ENCODE measurements around the gene ARHGEF7.
"Not testable (repeated sequence)": the region's sequence is repeated elsewhere in the genome, so short reads cannot be mapped to it uniquely, and the experiment has no call there.

The ARHGEF7 gene

GRCh38 chr13:111251646-111252445 lies 136.7 kb downstream of the ARHGEF7 start:
- no peak for DNase-seq (ENCODE audit: low read depth in 3 of 3, low spot score in 1 of 3)

GRCh38 chr13:111252446-111253364 lies 137.6 kb downstream of the ARHGEF7 start:
- DNase-seq (ENCODE audit: low read depth in 3 of 3, low spot score in 1 of 3): no peak

GRCh38 chr13:111253365-111253872 lies 138.3 kb downstream of the ARHGEF7 start:
- DNase-seq (ENCODE audit: low read depth in 3 of 3, low spot score in 1 of 3): no peak

GRCh38 chr13:111255228-111255790 lies 140.2 kb downstream of the ARHGEF7 start:
- DNase-seq (ENCODE audit: low read depth in 3 of 3, low spot score in 1 of 3): no peak

- DNase-seq (ENCODE audit: low read depth in 3 of 3, low spot score in 1 of 3): no peak
Measured at GRCh38 chr13:111256458-111256857, 141.3 kb downstream of the ARHGEF7 start.

- DNase-seq (ENCODE audit: low read depth in 3 of 3, low spot score in 1 of 3): no peak
Measured at GRCh38 chr13:111256946-111257345, 141.8 kb downstream of the ARHGEF7 start.

GRCh38 chr13:111257899-111258298 lies 142.8 kb downstream of the ARHGEF7 start:
- DNase-seq (ENCODE audit: low read depth in 3 of 3, low spot score in 1 of 3): not testable (repeated sequence)

- no peak for DNase-seq (ENCODE audit: low read depth in 3 of 3, low spot score in 1 of 3)
Measured at GRCh38 chr13:111258637-111259036, 143.5 kb downstream of the ARHGEF7 start.

GRCh38 chr13:111259058-111259457 lies 143.9 kb downstream of the ARHGEF7 start:
- no peak for DNase-seq (ENCODE audit: low read depth in 3 of 3, low spot score in 1 of 3)

- no peak for DNase-seq (ENCODE audit: low read depth in 3 of 3, low spot score in 1 of 3)
Measured at GRCh38 chr13:111261326-111261725, 146.2 kb downstream of the ARHGEF7 start.

- no peak for DNase-seq (ENCODE audit: low read depth in 3 of 3, low spot score in 1 of 3)
Measured at GRCh38 chr13:111262281-111262680, 147.2 kb downstream of the ARHGEF7 start.

- no peak for DNase-seq (ENCODE audit: low read depth in 3 of 3, low spot score in 1 of 3)
Measured at GRCh38 chr13:111262715-111263114, 147.6 kb downstream of the ARHGEF7 start.

- DNase-seq (ENCODE audit: low read depth in 3 of 3, low spot score in 1 of 3): no peak
Measured at GRCh38 chr13:111263566-111263965, 148.5 kb downstream of the ARHGEF7 start.

GRCh38 chr13:111265006-111265700 lies 150.0 kb downstream of the ARHGEF7 start:
- no peak for DNase-seq (ENCODE audit: low read depth in 3 of 3, low spot score in 1 of 3)

- no peak for DNase-seq (ENCODE audit: low read depth in 3 of 3, low spot score in 1 of 3)
Measured at GRCh38 chr13:111265701-111266035, 150.6 kb downstream of the ARHGEF7 start.

GRCh38 chr13:111267205-111267604 lies 152.1 kb downstream of the ARHGEF7 start:
- DNase-seq (ENCODE audit: low read depth in 3 of 3, low spot score in 1 of 3): no peak

GRCh38 chr13:111267784-111268183 lies 152.7 kb downstream of the ARHGEF7 start:
- no peak for DNase-seq (ENCODE audit: low read depth in 3 of 3, low spot score in 1 of 3)

GRCh38 chr13:111269508-111269907 lies 154.4 kb downstream of the ARHGEF7 start:
- no peak for DNase-seq (ENCODE audit: low read depth in 3 of 3, low spot score in 1 of 3)

GRCh38 chr13:111270126-111270525 lies 155.0 kb downstream of the ARHGEF7 start:
- no peak for DNase-seq (ENCODE audit: low read depth in 3 of 3, low spot score in 1 of 3)

GRCh38 chr13:111270765-111271698 lies 155.9 kb downstream of the ARHGEF7 start:
- DNase-seq (ENCODE audit: low read depth in 3 of 3, low spot score in 1 of 3): no peak
